ENCODE results near the gene NINJ2. TPM values are rescaled to one million over a fixed set of nuclear protein-coding genes. Genes with fewer than 3 reads are reported as not detected.

Gene NINJ2
- total RNA-seq, 1 donor from 2014 or later: 4.9 TPM

DNA sequence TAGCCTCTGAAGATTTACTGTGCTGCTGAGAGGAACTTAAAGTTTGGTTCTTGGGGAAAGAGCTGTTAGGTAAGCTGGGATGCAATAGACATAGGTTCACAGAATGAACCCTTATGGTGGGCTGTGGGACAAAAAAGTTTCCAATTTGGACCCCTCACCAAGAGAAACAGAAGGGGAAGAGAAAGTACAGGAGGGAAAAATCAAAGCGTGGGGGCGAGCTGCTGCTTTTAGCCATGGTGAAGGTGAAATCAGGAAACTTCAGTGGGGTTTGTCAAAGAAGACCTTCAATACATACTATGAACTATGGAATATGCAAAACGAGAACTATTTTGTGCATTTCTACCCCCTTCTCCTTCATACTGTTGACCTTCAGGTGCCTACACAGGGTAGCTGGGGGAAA lies 10.6 kb upstream of the NINJ2 start:
- no peak for DNase-seq (ENCODE audit: low spot score)

DNA sequence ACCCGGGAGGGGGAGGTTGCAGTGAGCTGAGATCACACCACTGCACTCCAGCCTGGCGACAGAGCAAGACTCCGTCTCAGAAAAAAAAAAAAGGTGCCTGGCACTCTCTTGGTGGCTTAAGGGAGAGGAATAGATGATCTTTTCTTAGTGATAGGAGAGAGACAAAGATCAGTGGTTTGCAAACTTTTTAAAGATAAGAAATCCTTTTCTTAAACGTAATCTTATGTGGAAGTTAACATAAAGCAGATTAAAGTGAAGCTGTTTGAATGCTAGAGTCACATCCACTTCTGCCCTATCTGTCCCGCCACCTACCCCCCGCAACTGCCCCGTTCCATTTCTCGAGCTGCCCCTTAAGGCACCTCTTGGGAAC lies 6.3 kb upstream of the NINJ2 start:
- no peak for DNase-seq (ENCODE audit: low spot score)

DNA sequence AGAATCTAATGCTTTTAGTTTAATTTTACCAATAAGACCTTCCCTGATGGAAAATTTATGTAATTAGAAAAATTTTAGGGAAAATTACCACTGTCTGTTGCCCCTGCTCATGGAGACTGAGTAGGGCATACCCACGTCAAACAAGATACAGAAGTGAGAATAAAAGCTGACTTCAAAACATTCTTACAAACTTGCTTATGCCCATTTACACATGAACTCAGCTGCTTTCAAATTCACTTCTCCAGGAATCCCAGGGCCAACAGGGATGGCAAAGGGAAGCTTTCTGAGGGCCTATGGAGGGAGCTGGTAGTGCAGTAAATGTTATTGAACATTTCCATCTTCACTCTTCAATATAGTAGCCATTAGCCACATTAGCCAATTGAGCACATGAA lies 4.8 kb upstream of the NINJ2 start:
- no peak for DNase-seq (ENCODE audit: low spot score)

DNA sequence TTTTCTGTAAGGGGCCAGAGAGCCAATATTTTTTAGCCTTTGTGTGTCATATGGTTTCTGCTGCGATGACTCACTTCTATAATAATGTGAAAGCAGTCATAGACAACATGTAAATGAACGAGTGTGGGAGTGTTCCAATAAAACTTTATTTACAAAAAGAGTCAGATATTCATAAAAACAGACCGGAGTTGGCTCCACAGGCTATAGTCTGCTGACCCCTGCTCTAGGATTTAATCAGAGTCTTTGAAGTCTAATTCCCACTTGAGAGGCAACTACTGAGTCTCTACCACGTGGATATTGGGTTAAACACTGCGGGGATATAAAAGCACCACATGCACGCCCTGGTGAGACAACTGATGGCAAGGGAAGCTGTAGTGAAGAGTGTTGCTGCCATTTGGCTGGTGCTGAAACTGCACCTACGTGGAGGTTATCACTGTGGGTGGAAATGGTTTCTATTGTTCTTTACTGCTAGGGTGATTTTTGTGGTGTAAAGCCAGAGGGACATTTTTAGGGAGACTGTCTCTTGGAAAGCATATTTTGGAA lies 3.6 kb upstream of the NINJ2 start:
- DNase-seq (ENCODE audit: low spot score): no peak

DNA sequence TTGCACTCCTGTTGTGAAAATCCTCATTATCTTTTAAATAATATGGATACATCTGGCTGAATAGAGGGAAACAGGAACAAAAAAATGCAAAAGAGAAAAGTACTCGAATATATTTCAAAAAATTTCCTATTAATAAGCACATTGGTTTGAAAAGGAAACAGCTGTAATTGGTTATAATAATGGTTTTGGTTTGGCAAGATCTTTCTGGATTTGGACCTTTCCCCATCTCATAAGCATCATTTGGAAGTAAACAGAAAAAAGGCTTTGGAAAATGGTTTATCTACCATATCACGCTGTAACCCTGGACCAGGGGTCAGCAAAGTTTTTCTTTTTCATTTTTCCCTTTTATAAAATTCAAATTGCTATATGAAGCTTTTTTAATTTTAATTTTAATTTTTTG lies 2.8 kb upstream of the NINJ2 start:
- no peak for DNase-seq (ENCODE audit: low spot score)

DNA sequence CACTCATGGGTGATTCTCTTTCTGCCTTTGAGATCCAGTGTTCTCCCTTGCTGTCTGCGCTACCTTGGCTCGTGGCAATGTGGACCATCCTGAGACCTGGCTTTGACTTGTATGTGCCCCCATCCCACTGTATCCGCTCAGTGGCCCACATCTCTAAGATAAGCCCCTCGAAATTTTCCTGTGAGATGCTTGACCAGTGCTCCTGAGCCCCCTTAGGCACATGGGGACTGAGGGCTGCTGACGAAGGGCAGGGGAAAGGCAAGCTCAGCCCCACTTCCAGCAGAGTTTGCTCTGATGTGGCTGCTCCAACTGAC lies 1.5 kb upstream of the NINJ2 start:
- no peak for DNase-seq (ENCODE audit: low spot score)

DNA sequence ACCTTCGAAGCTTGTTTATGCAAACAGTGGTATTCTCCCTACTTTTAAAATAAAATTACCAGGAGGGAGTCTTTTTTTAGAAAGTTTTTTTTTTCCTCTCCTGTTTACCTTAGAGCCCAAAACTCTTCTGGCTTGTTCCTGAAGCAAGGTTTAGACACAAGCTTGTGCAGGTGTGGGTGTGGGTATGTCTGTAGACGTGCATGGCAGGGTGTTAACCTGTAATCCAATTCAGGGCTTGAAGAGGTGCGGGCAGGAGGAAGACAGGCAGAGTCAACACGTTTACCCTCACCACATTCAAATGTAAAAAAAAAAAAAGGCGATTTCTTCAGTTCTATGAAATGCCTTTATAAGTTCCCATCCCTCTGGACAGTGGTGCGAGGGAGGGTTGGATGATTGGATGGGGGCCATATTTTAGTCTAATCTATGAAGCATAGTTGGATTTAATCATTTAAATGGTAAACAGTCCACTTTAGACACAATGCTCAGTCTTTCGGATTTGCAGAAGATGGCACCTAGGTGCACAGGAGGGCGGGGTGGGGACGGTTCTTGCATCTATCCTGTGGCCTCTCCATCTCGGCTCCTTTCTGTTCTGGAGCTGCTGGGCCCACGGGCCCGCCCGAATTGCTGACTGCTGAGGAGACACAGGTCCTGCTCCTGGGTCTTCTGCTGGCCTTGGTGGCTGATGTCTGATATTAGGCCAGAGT lies 982 bp upstream of the NINJ2 start:
- no peak for DNase-seq (ENCODE audit: low spot score)

DNA sequence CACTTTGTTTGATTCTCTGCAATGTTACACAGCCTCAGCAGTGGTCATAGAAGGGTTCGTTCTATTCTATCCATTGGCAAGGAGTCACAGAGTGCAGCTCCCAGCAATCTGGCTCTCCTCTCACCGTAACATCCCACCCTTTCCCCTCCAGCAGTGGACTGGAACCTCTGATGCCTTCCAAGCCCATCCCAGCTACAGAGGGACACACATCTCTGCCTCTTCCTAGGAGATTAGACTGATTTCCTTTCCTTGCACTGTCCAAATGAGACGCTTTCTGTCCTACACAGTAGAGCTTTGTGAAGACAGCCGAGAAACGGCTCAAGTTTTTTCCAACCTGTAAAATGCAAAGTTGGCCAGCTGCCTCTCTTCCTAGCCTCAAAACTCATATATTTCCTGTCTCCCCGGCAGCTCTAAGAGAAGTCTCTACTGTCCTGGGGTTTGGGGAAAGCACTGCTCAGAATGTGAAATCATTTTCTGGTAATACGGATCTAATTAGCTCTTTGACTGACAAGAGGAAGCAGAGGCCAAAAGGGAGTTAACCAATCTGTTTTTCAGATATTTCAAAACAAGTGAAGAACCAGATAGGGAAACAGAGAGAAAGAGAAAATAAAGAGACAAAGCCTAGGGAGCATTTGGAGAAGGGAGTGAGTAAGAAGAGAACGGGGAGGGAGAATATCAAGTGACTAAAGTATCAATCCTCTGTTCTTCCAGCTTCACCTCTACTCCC lies 516 bp downstream of the NINJ2 start:
- DNase-seq (ENCODE audit: low spot score): no peak

DNA sequence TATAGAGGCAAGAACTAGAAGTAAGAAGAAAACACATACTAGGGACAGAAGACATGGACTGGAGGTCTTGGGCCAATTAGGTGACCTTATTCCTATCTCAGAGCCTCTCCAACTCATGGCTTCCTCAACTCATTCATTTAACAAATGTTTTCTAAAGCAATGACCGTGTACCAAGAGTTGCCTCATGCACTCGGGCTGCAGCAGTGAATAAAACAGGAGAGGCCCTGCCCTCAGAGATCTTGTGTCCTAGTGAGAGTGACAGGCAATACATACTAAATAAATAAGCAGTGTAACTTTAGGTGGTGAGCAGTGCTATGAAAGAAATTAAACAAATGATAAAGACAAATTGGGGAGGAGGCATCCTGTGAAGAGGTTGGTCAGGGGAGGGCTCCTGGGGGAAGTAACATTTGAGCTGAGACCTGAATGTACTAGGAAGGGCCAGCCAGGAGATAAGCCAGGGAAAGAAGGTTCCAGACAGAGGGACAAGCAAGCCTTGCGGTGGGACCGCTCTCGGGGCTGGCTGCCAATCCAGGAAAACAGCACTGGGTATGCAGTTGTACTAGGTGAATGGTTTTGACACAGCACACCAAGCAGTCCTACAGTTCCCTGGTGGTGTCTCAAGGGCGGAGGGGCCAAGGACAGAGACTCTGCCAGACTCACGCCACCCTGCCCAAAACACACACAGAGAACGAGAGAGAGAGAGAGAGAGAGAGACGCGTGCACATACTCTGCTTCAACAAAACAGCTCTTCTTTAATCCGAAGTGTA lies 1.3 kb downstream of the NINJ2 start:
- no peak for DNase-seq (ENCODE audit: low spot score)

DNA sequence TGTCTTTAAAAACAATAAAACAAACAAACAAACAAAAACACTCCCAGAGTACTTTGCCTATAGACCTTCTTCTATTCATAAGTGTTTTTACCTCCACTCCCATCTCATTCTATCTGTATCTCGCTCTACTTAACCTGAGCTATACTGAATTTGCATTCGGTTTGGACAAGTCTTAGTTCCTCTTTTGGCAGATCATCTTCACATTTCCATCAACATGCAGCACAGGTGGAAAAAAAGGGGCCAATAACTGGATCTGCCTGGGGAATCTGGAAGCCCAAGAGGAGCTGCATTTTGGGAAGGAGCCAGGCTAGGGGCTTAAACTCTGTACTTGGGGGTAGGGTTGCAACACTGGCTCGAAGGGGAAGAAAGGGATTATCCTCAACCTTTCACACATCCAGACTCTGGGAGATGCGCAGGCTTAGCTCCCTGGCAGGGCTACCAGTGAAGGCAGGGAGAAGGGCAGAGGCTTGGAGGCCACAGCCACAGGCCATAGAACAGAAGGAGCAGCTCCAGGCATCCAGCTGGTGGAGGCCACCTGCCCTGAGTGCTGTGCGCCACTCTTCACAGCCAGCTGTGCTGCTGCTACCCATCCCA lies 4.1 kb downstream of the NINJ2 start:
- no peak for DNase-seq (ENCODE audit: low spot score)

DNA sequence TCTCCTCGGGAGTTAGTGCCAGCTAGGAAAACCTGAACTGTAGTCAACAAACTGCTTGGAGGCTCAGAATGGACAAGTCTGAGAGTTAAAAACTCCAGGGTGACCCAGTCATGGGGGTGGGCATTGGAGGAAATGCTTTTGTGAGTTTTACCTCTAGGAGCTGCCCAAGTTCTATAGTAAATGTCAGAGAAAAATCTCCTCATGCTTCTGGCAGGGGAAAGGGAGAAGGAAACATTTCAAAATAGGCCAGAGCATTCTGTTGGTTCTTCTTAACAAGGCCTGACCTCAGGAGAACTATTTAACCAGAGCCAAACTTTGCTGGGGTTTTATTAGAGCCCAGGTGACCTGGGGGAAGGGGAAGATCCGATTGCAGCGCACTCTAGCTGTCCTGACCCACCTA lies 12.3 kb downstream of the NINJ2 start:
- no peak for DNase-seq (ENCODE audit: low spot score)

DNA sequence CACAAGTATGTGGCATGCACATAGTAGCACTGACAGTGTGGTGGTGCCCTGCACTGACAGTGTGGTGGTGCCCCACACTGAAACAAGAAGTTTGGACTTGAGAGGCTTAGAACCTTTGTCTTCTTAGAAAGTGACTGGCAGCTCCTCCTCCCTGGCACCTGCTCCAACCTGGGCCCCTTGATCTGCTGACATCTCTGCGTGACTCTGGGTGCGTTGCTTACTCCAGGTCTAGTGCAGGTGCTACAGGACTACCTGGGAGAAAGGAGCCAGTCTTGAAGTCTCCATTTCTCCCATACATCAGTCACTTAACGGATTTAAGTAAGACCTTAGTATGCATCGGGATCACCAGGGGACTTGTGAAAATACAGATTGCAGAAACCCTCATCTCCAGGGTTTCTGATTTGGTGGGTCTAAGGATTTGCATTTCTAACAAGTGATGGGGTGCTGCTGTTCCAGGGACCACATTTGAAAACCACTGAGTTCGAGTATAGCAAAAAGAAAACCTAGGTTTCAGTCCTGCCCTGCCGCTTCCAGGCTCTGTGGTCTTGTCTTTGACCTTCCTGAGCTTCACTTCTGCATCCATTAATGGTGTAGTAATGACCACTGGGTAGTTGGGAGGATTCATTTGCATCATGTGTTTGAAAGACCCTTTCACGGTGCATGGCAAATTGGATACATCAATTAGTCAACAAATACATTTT lies 15.7 kb downstream of the NINJ2 start:
- DNase-seq (ENCODE audit: low spot score): no peak

DNA sequence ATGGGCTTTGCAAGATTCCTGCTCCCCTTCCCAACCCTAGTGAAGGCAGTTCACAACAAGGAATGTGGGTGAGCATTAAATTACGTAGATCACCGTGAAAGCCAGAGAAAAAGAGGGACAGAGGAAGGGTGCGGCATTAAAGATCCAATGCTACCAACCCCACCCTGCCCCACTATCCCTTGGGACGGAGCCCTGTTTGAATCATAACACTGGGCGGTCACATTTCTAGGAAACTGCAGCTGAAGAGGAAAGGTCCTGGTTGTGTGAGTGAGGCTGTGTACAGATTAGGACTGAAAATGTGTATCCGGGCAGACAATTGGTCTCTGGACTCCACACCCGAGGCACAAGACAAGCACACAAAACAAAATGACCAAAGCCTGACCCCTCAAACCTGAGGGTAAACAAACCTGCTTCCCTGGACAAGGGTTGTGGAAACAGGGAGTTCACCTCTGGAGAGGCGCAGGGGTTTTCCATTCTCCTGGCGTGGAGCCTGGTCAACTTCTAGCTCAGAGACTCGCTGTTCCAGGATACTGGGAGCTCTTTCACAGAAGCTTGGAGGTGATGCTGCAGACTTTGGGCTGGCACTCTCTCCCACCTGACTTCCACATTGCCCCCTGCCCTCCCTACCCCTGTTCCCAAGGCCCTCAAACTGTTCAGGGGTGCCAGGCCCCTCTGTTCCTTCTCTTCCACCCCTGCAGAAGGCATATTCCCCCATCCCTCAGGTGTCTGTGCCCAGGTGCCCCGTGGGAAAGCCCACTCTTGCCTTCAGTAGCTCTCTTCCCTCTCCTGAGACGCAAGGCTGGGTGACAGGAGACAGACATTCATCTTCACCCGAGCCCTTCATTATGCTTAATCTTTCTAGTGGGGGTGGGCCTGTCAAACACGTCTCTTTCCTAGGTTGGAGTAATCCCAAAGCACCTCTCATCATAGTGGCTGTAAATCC lies 16.5 kb downstream of the NINJ2 start:
- no peak for DNase-seq (ENCODE audit: low spot score)

DNA sequence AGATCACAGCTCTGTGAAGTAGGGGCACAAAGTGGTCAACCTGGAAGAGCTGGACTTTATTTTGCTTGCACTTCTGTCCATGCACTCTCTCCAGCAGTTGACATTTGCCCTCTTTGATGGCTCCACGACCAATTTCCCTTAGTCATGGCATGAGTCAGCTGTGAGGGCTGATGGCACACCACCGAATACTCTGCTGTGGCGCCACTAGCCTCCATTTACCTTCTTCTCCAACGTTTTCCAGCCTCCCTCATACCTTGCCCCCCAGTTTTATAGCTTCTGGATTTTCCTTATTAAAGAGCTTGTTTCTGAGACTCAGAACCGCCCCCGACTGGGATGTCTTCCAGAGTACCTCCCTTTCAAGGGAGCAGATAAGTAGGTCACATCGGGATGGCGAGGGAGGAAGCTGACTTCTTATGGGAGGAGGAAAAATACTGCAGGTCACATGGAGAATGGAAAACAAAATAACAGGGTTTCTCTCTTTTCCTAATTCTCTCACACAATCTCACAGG lies 17.6 kb downstream of the NINJ2 start:
- no peak for DNase-seq (ENCODE audit: low spot score)

DNA sequence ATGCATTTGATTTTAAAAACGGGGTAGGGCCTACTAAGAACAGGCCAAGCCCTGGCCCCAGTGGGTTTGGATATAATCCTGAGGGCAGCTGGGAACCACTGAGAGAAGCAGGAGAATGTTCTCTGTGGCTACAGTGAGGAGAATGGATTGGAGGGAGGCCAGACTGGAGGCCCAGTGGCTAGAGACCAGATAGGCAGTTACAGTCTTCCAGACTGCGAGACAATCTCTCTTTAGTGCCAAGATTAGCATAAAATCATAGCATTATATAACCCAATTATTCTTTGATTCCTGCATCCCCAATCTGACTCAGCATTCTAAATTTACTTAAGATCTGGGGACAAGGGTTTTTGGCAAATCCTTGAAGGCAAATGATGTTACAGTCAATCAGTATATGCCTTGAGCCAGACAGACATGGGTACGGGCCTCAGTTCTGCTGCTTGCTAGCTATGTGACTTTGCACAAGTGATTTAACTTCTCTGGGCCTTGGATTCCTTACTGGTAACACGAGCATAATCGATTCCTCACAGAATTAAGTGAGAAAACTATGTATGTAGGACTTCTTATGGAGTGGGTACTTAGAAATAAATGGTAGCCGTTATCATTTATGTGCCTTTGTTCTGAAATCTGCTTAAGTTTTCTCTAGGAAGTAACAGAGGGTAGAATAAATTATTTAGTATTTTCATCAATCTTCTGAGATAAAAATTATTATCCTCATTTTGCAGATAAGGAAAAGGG lies 18.3 kb downstream of the NINJ2 start:
- no peak for DNase-seq (ENCODE audit: low spot score)

DNA sequence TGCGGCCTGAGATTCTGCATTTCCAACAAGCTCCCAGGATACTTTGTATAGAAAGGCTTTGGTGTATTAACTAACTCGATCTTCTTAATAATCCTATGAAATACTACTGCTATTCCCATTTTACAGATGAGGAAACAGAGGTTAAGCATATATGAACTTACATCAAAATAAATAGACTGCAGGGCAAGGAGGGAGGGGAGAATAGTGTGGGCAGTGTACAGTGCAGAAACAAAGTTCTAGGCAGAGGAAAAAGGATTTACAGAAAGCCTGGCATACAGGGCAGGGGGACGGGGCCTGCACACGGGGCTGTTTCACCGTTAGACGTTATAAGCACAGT lies 19.0 kb downstream of the NINJ2 start:
- no peak for DNase-seq (ENCODE audit: low spot score)

DNA sequence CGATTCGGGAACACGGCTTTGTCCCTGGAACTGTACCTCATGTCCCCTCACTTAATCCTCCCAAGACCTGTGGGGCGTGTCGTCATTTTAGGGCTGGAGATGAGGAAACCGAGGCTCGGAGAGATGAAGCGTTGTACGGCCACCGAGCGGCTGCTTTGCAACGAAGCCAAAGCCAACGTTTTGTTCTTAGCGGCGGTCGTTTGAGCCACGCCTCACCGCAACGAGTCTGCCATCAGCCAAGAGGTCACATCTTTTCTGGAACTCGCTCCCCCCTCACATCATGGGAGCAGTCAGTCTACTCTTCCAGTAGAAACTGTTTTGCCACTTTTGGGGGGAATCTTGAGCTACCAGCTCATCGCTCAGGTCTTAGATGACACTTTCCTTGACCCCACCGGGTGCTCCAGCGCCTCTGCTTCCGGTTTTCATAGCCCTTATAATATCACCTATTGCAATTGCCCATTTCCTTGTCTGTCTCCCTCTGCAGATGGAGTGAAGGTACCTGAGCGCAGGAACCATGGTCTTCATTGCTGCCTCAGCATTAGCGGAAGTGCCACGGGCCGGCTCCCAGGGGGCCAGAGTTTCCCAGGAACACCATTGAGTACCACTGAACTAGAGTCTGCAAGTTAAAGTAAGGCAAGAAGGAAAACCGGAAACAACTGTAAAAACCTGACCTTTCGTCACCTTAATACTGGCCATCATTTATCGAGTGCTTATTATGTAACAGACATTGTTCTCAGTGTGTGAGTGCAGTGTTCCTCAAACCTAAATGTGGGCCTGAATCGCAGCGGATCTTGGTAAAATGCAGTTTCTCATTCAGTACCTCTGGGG lies 19.6 kb downstream of the NINJ2 start:
- DNase-seq (ENCODE audit: low spot score): peak; percentile 52

DNA sequence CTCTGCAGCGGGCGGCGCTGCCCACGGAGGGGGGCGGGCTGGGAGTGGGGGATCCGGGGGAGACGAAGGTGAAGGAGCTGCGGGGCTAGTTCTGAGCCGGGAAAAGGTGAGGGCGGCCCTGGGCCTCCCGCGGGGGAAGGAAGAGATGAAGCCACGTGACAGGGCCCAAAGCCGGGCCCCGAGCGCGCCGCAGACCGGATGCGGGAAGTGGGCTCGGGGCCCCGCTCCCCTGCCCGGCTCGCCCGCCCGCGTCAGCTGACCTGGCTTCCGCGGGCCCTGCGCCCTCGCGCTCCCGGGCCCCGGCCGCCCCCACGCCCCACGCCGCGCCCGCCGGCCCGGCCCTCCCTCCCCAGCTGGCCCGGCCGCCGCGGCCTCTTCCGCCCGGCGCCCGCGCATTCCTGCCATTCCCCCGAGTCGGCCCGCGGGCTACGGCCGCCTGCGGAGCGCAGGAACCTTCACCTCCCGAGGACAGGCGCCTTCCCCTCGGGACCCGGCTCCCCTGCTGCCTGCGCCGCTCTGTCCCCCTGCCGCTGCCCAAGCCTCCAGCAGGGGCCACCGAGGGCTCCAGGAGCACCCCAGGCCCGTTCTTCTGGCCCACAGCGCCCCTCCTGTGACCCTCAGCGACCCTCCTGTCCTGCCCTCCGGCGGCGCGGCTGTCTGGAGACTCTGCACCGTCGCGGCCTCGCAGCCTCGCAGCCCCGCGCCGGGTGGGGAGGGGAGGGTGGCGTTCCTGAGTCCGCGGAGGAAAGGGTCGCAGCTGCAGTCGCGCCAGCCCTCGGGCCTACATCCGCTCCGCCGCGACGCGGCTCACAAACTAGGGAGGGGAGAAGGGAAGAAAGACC lies 20.4 kb downstream of the NINJ2 start:
- DNase-seq (ENCODE audit: low spot score): peak; percentile 77
